Measurements from ENCODE around the gene RAPGEF6. TPM values are rescaled to one million over a fixed set of nuclear protein-coding genes. Genes with fewer than 3 reads are reported as not detected.

The RAPGEF6 gene
- total and polyA plus RNA-seq, 7 donors = 1.8 to 30.5 (median 16.1) TPM

GRCh38 chr5:131387255-131387654, 247.8 kb downstream of the RAPGEF6 start:
- H3K4me3 ChIP-seq = no peak overlapping the region
- no peak for DNase-seq
- 93 to 94% methylated on average over 6 of the region's 6 CpGs for WGBS, 2 donors
- TF ChIP-seq EP300 (IDR thresholded peaks at IDR 0.05) (no peak), POLR2AphosphoS5 (IDR thresholded peaks at IDR 0.05) (no peak), POLR2A (IDR thresholded peaks at IDR 0.05) (no peak), CTCF (IDR thresholded peaks at IDR 0.05) (no peak)
- H3K36me3 ChIP-seq = peaks cover 0 to 29% (median 0%) of the 10 kb centered on the region in 4 donors
- intact Hi-C loops (cut with DNase I) = no loop called here
- H3K27me3 ChIP-seq = no peaks in the 10 kb centered on the region
- no peaks in the 10 kb centered on the region for H3K9me3 ChIP-seq
- no peaks in the 10 kb centered on the region for H3K4me1 ChIP-seq
- H3K27ac ChIP-seq = no peak overlapping the region

DNA sequence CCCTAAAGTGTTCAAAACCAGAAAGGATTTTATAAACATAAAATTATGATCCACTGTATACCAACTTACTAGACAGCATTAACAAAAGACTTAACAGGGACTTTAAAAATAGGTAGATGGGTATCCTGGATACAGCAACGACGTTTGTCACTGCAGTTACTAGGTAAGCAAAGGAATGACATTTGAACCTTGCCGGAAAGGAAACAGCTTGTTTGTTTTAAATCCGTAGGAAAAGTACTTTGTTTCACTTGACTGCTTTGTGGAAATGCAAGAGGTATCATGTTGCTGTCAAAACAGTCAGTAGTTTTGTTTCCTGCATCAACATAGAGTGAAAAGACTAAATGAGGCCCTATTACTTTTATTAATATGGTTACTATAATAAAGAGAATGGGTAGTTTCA, 248.2 kb downstream of the RAPGEF6 start:
- intact Hi-C loops (cut with DNase I) = no loop called here
- TF ChIP-seq CTCF (IDR thresholded peaks at IDR 0.05) = no peak
- no peak for TF ChIP-seq POLR2A (IDR thresholded peaks at IDR 0.05)
- no peak for TF ChIP-seq EP300 (IDR thresholded peaks at IDR 0.05)
- no peak for TF ChIP-seq POLR2AphosphoS5 (IDR thresholded peaks at IDR 0.05)
- Histone ChIP-seq H3K27ac (no peak overlapping the region), H3K9me3 (no peaks in the 10 kb centered on the region), H3K4me3 (no peak overlapping the region), H3K27me3 (no peaks in the 10 kb centered on the region), H3K36me3 (peaks cover 0 to 25% (median 0%) of the 10 kb centered on the region in 4 donors), H3K4me1 (no peaks in the 10 kb centered on the region)
- no peak for DNase-seq
- WGBS, 2 donors = 13 to 51% methylated on average over 4 of the region's 4 CpGs

DNA sequence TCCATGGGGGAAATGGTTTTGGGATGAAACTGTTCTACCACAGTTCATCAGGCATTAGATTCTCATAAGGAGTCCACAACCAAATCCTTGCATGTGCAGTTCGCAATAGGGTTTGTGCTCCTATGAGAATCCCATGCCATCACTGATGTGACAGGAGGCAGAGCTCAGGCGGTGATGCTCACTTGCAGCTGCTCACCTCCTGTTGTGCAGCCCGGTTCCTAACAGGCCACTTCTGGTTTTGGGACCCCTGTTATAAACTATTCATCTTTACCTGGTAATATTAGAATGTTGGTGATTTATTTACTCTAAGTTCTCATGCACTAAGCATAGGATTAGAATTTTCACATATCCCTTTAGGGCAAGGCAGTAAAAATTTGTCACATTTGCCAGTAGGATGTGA, 248.9 kb downstream of the RAPGEF6 start:
- no peak overlapping the region for H3K4me3 ChIP-seq
- WGBS, 2 donors = 96 to 98% methylated on average over 3 of the region's 3 CpGs
- no peak overlapping the region for H3K27ac ChIP-seq
- intact Hi-C loops (cut with DNase I) = no loop called here
- TF ChIP-seq CTCF (IDR thresholded peaks at IDR 0.05) (no peak), EP300 (IDR thresholded peaks at IDR 0.05) (no peak), POLR2AphosphoS5 (IDR thresholded peaks at IDR 0.05) (no peak), POLR2A (IDR thresholded peaks at IDR 0.05) (no peak)
- no peaks in the 10 kb centered on the region for H3K9me3 ChIP-seq
- DNase-seq = no peak
- H3K36me3 ChIP-seq = peaks cover 0 to 18% (median 0%) of the 10 kb centered on the region in 4 donors
- no peaks in the 10 kb centered on the region for H3K27me3 ChIP-seq
- no peaks in the 10 kb centered on the region for H3K4me1 ChIP-seq

DNA sequence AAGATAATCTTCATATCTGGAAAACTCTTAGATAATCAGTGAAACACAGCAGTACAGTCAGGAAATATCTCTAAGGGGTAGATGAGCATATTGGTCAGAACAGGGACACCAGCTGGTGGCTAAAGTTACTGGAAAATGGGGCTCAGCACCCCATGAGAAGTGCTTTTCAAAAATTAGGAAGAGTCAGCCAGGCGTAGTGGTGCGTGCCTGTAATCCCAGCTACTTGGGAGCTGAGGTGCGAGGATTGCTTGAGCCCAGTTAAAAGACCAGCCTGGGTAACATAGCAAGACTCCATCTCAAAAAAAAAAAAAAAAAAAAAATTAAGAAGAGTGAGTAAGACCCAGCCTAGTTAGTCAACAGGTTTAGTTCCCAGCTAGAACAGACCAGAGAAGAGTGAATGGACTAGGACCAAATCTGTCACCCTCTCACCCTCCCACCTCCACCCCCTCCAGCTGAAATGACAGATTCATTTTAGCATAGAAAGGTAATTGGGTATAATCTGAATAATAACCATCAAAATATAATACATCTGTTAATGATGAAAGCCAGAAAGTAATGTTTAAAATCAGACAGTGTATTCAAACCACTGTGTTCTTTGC, 250.3 kb downstream of the RAPGEF6 start:
- intact Hi-C loops (cut with DNase I) = no loop called here
- Histone ChIP-seq H3K4me1 (peaks cover 0 to 8% (median 0%) of the 10 kb centered on the region in 4 donors), H3K36me3 (peaks cover 0 to 14% (median 0%) of the 10 kb centered on the region in 4 donors), H3K27ac (no peak overlapping the region), H3K4me3 (no peak overlapping the region), H3K27me3 (no peaks in the 10 kb centered on the region), H3K9me3 (no peaks in the 10 kb centered on the region)
- no peak for DNase-seq
- TF ChIP-seq CTCF (IDR thresholded peaks at IDR 0.05) = no peak
- no peak for TF ChIP-seq EP300 (IDR thresholded peaks at IDR 0.05)
- TF ChIP-seq POLR2AphosphoS5 (IDR thresholded peaks at IDR 0.05) = no peak
- TF ChIP-seq POLR2A (IDR thresholded peaks at IDR 0.05) = no peak
- 97 to 99% methylated on average over 3 of the region's 3 CpGs for WGBS, 2 donors

DNA sequence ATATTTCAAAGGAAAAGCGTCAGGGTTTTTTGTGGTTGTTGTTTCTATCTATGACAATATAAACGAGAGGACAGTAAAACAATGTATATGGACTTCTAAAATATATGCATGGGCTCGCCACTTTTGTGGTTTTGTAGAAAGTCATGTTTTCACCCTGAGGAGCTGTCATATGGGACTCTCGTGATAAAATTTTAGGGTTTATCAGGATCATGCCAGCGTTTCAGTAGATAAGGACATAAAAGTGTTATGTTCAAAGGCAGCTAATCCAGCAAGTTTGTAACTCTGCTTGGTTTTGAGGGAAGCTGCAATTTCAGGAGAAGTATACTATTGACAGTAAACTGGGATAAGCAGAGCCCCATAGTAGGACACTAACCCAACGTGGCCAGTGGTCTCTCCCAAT, 250.9 kb downstream of the RAPGEF6 start:
- H3K27ac ChIP-seq = no peak overlapping the region
- intact Hi-C loops (cut with DNase I) = no loop called here
- WGBS, 2 donors = 72% methylated on average over 6 of the region's 6 CpGs

More for the DNA sequence above, 250.9 kb downstream of the RAPGEF6 start:
- H3K4me3 ChIP-seq = no peak overlapping the region
- TF ChIP-seq POLR2AphosphoS5 (IDR thresholded peaks at IDR 0.05) (no peak), EP300 (IDR thresholded peaks at IDR 0.05) (no peak), POLR2A (IDR thresholded peaks at IDR 0.05) (no peak), CTCF (IDR thresholded peaks at IDR 0.05) (no peak)
- H3K36me3 ChIP-seq = peaks cover 0 to 12% (median 0%) of the 10 kb centered on the region in 4 donors
- H3K4me1 ChIP-seq = peaks cover 0 to 9% (median 0%) of the 10 kb centered on the region in 4 donors
- H3K9me3 ChIP-seq = no peaks in the 10 kb centered on the region
- no peaks in the 10 kb centered on the region for H3K27me3 ChIP-seq
- DNase-seq = no peak
